ENCODE data around the gene UBE2G1. TPM values are rescaled to one million over a fixed set of nuclear protein-coding genes. Genes with fewer than 3 reads are reported as not detected.
"Not testable (repeated sequence)": the region's sequence is repeated elsewhere in the genome, so short reads cannot be mapped to it uniquely, and the experiment has no call there.

The UBE2G1 gene
- total and polyA plus RNA-seq, 2 of the 8 experiments (the other 6 are each of a cell fraction or from before 2014, with no cell fraction given): 73.9 to 170 TPM

GRCh38 chr17:4256952-4257351 lies 109.5 kb downstream of the UBE2G1 start (continued):
- no peak for TF ChIP-seq KDM4A (IDR thresholded peaks at IDR 0.05; ENCODE audit: low read depth, low read length, severe bottlenecking)
- TF ChIP-seq BRCA1 (IDR thresholded peaks at IDR 0.05; ENCODE audit: low read depth, low read length): no peak

GRCh38 chr17:4255271-4255670 lies 111.2 kb downstream of the UBE2G1 start:
- H3K27ac ChIP-seq (ENCODE audit: low read depth, low read length); H4K8ac ChIP-seq (ENCODE audit: extremely low read depth, insufficient read depth, low read length); H3K23ac ChIP-seq (ENCODE audit: insufficient read length); H2BK15ac ChIP-seq (ENCODE audit: low read length); H2BK12ac ChIP-seq (ENCODE audit: low read depth, low read length); H2AK5ac ChIP-seq (ENCODE audit: low read depth, low read length); H3K18ac ChIP-seq (ENCODE audit: extremely low read depth, low read length); H3K4me3 ChIP-seq (ENCODE audit: extremely low read depth in 1 of 4, insufficient read depth in 2 of 4, low read depth in 3 of 4, low read length in 4 of 4); H2BK120ac ChIP-seq (replicated peaks; ENCODE audit: low read depth, low read length); H3K56ac ChIP-seq (replicated peaks; ENCODE audit: insufficient read length, low read depth, low read length); H3K27me3 ChIP-seq (replicated peaks in 1 of 4; ENCODE audit: control insufficient read depth in 3 of 4, extremely low read depth in 1 of 4, insufficient read depth in 3 of 4, low read length in 3 of 4); H3K9ac ChIP-seq (replicated peaks in 1 of 4; ENCODE audit: extremely low read depth in 1 of 4, low read depth in 3 of 4, low read length in 3 of 4); H4K5ac ChIP-seq (ENCODE audit: insufficient read length, low read depth, low read length); POLR2A ChIA-PET (ENCODE audit: partially characterized antibody); H4K91ac ChIP-seq (replicated peaks; ENCODE audit: insufficient read length, low read length); H3K4ac ChIP-seq (replicated peaks; ENCODE audit: insufficient read length, low read depth, low read length); H3K4me1 ChIP-seq (replicated peaks in 1 of 4; ENCODE audit: control insufficient read depth in 3 of 4, insufficient read depth in 4 of 4, low read length in 3 of 4); DNase-seq (ENCODE audit: low read depth in 1 of 2, low spot score in 2 of 2); H2BK5ac ChIP-seq (ENCODE audit: low read depth, low read length); H2BK20ac ChIP-seq (ENCODE audit: low read length); FAIRE-seq; H3K23me2 ChIP-seq (ENCODE audit: low read depth, low read length); H3K14ac ChIP-seq (ENCODE audit: insufficient read length); H2AFZ ChIP-seq (ENCODE audit: low read length); H3K4me2 ChIP-seq (ENCODE audit: insufficient read depth in 1 of 2, low read depth in 2 of 2, low read length in 2 of 2): not testable (repeated sequence)
- CTCF ChIA-PET (ENCODE audit: partially characterized antibody): interaction anchor here (0.6 to 1.6 kb wide), 3 partner anchors 10 to 49 kb away, joined by 3 to 4 read pairs (median 3); no protein-coding TSS in a partner anchor
- peaks cover 0 to 12% (median 6%) of the 10 kb centered on the region in 4 experiments; a peak in 3 of 8 replicates for H3K36me3 ChIP-seq (ENCODE audit: control insufficient read depth in 2 of 4, insufficient read depth in 4 of 4, low read length in 3 of 4)
- peaks cover 22% of the 10 kb centered on the region for H3K79me1 ChIP-seq (ENCODE audit: low read depth, low read length)
- peaks cover 9 to 13% of the 10 kb centered on the region in 2 experiments; a peak in 3 of 4 replicates for H3K9me3 ChIP-seq (ENCODE audit: insufficient read depth in 2 of 2, low read depth in 1 of 2, low read length in 1 of 2)
- peaks cover 3 to 19% of the 10 kb centered on the region in 2 experiments for H4K20me1 ChIP-seq (replicated peaks in 1 of 2; ENCODE audit: control insufficient read depth in 1 of 2, insufficient read depth in 2 of 2, low read length in 2 of 2)
- 86% methylated on average over 4 of the region's 6 CpGs; no CpG with 5 or more reads in 1 of the 2 experiments for WGBS, 2 experiments (ENCODE audit: extremely low coverage in 1 of 2, insufficient coverage in 1 of 2, insufficient read length in 1 of 2, insufficient replicate concordance in 2 of 2, low coverage in 1 of 2, low lambda C conversion rate in 2 of 2, missing lambda C conversion rate in 1 of 2)
- H3K79me2 ChIP-seq (ENCODE audit: control insufficient read depth in 1 of 2, insufficient read depth in 2 of 2, low read length in 2 of 2): peaks cover 19 to 89% of the 10 kb centered on the region in 2 experiments

All from H1 (cell line).